ENCODE results near the gene IGHMBP2.

The IGHMBP2 gene

GRCh38 chr11:68982134-68982533 is 78.4 kb downstream of the IGHMBP2 start:
- no peak for DNase-seq (ENCODE audit: low spot score)

- DNase-seq (ENCODE audit: low spot score), result no peak
These were observed 80.1 kb downstream of the IGHMBP2 start for GRCh38 chr11:68983801-68984200.

GRCh38 chr11:68987211-68987610 is 83.5 kb downstream of the IGHMBP2 start:
- no peak for DNase-seq (ENCODE audit: low spot score)

DNA sequence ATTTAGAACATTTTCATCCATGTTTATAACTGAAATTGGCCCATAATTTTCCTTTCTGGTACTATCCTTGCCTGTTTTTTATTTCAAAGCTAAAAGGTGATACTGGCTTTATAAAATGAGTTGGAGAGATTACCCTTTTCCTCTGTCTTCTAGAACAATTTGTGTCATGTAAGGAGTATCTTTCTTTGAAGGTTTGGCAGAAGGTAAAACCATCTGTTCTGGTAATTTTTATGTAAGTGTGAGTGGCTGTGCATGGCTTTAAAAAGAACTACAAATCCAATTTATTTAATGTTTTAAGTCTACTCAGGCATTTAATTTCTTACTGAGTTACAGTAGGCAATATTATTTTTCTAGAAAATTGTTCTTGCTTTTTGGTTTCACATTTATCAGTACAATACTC is 84.8 kb downstream of the IGHMBP2 start:
- no peak for DNase-seq (ENCODE audit: low spot score)

Measured in CD4-positive, alpha-beta T cell treated with Interleukin-6 at 100 ng/mL for 8 hours (primary cell).